ENCODE data around the gene PEX11G. TPM values are rescaled to one million over a fixed set of nuclear protein-coding genes. Genes with fewer than 3 reads are reported as not detected.

PEX11G gene
- total RNA-seq, 4 donors from 2014 or later = 2.1 to 3.0 TPM; not detected in 2

GRCh38 chr19:7492142-7492541 is 3.3 kb upstream of the PEX11G start:
- Histone ChIP-seq H3K36me3 (no peaks in the 10 kb centered on the region), H3K27ac (no peak overlapping the region), H3K27me3 (no peaks in the 10 kb centered on the region), H3K4me1 (no peaks in the 10 kb centered on the region), H3K9me3 (no peaks in the 10 kb centered on the region), H3K4me3 (no peak overlapping the region)
- DNase-seq = no peak
- TF ChIP-seq POLR2A (IDR thresholded peaks at IDR 0.05) (no peak), CTCF (IDR thresholded peaks at IDR 0.05) (no peak)
- intact Hi-C loops (cut with DNase I; ENCODE audit: low total_unique reads) = no loop called here

GRCh38 chr19:7489609-7490044 is 792 bp upstream of the PEX11G start:
- TF ChIP-seq CTCF (IDR thresholded peaks at IDR 0.05) (no peak), POLR2A (IDR thresholded peaks at IDR 0.05) (no peak)
- H3K27me3 ChIP-seq = no peaks in the 10 kb centered on the region
- no peaks in the 10 kb centered on the region for H3K9me3 ChIP-seq
- intact Hi-C loops (cut with DNase I; ENCODE audit: low total_unique reads) = no loop called here
- peak overlapping the region in 1 of 2 donors; percentile 60 for H3K4me3 ChIP-seq
- no peaks in the 10 kb centered on the region for H3K36me3 ChIP-seq
- DNase-seq = no peak
- H3K4me1 ChIP-seq = no peaks in the 10 kb centered on the region
- no peak overlapping the region for H3K27ac ChIP-seq

- Histone ChIP-seq H3K27me3 (no peaks in the 10 kb centered on the region), H3K27ac (no peak overlapping the region), H3K36me3 (no peaks in the 10 kb centered on the region), H3K4me1 (no peaks in the 10 kb centered on the region), H3K4me3 (no peak overlapping the region), H3K9me3 (no peaks in the 10 kb centered on the region)
- intact Hi-C loops (cut with DNase I; ENCODE audit: low total_unique reads) = no loop called here
- TF ChIP-seq POLR2A (IDR thresholded peaks at IDR 0.05) = no peak
- TF ChIP-seq CTCF (IDR thresholded peaks at IDR 0.05) = no peak
- no peak for DNase-seq
These were observed 1.9 kb downstream of the PEX11G start for GRCh38 chr19:7486923-7487322.

GRCh38 chr19:7483720-7484201 is 5.1 kb downstream of the PEX11G start:
- no peak overlapping the region for H3K27ac ChIP-seq
- no peak for TF ChIP-seq CTCF (IDR thresholded peaks at IDR 0.05)
- TF ChIP-seq POLR2A (IDR thresholded peaks at IDR 0.05) = no peak

GRCh38 chr19:7482584-7483439 is 6.0 kb downstream of the PEX11G start:
- no peaks in the 10 kb centered on the region for H3K27me3 ChIP-seq
- no peak overlapping the region for H3K4me3 ChIP-seq
- H3K27ac ChIP-seq = no peak overlapping the region
- H3K9me3 ChIP-seq = no peaks in the 10 kb centered on the region
- no peaks in the 10 kb centered on the region for H3K4me1 ChIP-seq
- TF ChIP-seq CTCF (IDR thresholded peaks at IDR 0.05) (no peak), POLR2A (IDR thresholded peaks at IDR 0.05) (no peak)
- no peak for DNase-seq
- intact Hi-C loops (cut with DNase I; ENCODE audit: low total_unique reads) = no loop called here
- H3K36me3 ChIP-seq = no peaks in the 10 kb centered on the region

More at GRCh38 chr19:7483720-7484201, 5.1 kb downstream of the PEX11G start:
- no peaks in the 10 kb centered on the region for H3K36me3 ChIP-seq
- H3K9me3 ChIP-seq = no peaks in the 10 kb centered on the region
- no peak overlapping the region for H3K4me3 ChIP-seq
- no peak for DNase-seq
- no peaks in the 10 kb centered on the region for H3K27me3 ChIP-seq
- no peaks in the 10 kb centered on the region for H3K4me1 ChIP-seq
- intact Hi-C loops (cut with DNase I; ENCODE audit: low total_unique reads) = no loop called here
